ENCODE results near the gene LCN9. TPM values are rescaled to one million over a fixed set of nuclear protein-coding genes. Genes with fewer than 3 reads are reported as not detected.

Gene LCN9
- polyA plus RNA-seq, 4 donors: not detected

DNA sequence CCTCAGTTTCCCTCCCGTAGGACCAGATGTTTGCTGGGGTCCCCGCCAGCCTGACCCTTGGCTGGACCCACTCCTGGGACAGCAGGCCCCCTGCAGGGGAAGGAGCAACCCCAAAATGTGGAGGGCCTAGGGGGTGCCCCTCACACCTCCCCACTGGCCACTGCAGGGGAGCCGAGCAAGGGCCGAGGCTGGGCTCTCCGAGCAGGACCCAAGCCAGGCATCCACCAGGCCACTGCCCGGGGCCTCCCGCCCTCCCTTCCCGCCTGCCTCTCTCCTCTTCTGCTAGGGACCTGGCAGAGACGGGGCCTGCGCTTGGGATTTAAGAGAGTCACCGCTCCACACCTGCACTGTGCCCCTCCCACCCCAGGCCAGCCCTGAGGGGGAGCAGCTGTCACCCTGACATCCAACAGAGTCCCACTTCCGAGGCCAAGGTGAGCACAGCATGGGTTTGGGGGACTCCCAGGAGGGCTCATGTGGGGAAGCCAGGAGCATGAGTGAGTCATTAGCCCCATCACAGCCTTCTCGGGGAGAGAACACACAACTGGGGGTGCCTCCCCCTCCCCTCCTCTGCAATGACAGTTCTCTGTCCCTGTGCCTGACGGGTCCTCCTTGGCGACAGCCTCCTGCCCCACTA is 20.4 kb downstream of the LCN9 start:
- Histone ChIP-seq H3K4me1 (ENCODE audit: control insufficient read depth in 3 of 3, insufficient read depth in 2 of 3, low read depth in 1 of 3, low read length in 2 of 3) (no peaks in the 10 kb centered on the region), H3K27me3 (ENCODE audit: control insufficient read depth in 3 of 3, insufficient read depth in 3 of 3, low read length in 3 of 3) (no peaks in the 10 kb centered on the region), H3K36me3 (ENCODE audit: control insufficient read depth in 3 of 3, insufficient read depth in 2 of 3, low read depth in 1 of 3, low read length in 3 of 3) (no peaks in the 10 kb centered on the region), H3K27ac (ENCODE audit: low read depth in 1 of 3, low read length in 2 of 3) (no peak overlapping the region), H3K4me3 (ENCODE audit: low read depth in 1 of 3, low read length in 3 of 3) (no peak overlapping the region), H3K9me3 (ENCODE audit: control insufficient read depth in 2 of 2, insufficient read depth in 1 of 2, low read depth in 1 of 2, low read length in 1 of 2) (no peaks in the 10 kb centered on the region)
- WGBS, 3 donors: 68 to 74% (median 71%) methylated on average over 15 of the region's 15 CpGs
- no peak for FAIRE-seq
- DNase-seq: no peak

- no peaks in the 10 kb centered on the region for H3K36me3 ChIP-seq (ENCODE audit: control insufficient read depth in 3 of 3, insufficient read depth in 2 of 3, low read depth in 1 of 3, low read length in 3 of 3)
- no peaks in the 10 kb centered on the region for H3K9me3 ChIP-seq (ENCODE audit: control insufficient read depth in 2 of 2, insufficient read depth in 1 of 2, low read depth in 1 of 2, low read length in 1 of 2)
- no peak for FAIRE-seq
- H3K27me3 ChIP-seq (ENCODE audit: control insufficient read depth in 3 of 3, insufficient read depth in 3 of 3, low read length in 3 of 3): no peaks in the 10 kb centered on the region
- H3K4me1 ChIP-seq (ENCODE audit: control insufficient read depth in 3 of 3, insufficient read depth in 2 of 3, low read depth in 1 of 3, low read length in 2 of 3): no peaks in the 10 kb centered on the region
- no peak overlapping the region for H3K27ac ChIP-seq (ENCODE audit: low read depth in 1 of 3, low read length in 2 of 3)
- no peak overlapping the region for H3K4me3 ChIP-seq (ENCODE audit: low read depth in 1 of 3, low read length in 3 of 3)
- DNase-seq: no peak
- 67 to 79% (median 70%) methylated on average over 17 of the region's 17 CpGs for WGBS, 3 donors
These were observed 21.6 kb downstream of the LCN9 start for GRCh38 chr9:135684691-135685090.

DNA sequence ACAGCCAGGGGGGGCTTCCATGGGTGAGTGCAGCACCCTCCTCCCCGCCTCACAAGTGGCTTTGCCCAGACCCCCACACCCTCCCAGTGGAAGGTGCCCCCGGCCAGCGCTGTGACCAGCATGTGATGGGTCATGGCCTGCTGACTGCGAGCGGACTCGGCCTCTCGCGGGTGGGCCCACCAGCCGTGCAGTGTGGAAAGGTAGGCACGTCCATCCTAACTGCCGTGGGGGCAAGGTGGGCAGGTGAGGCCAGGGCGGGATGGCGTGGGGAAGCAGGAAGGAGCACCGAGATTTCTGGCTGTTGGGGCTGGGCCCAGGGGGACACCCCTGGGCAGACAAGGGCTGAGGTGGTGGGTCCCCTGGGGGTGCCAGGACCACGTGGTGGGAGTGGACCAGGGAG is 24.1 kb downstream of the LCN9 start:
- no peak for DNase-seq
- WGBS, 3 donors: 80 to 87% (median 84%) methylated on average over 15 of the region's 15 CpGs
- Histone ChIP-seq H3K4me3 (ENCODE audit: low read depth in 1 of 3, low read length in 3 of 3) (no peak overlapping the region), H3K27me3 (ENCODE audit: control insufficient read depth in 3 of 3, insufficient read depth in 3 of 3, low read length in 3 of 3) (no peaks in the 10 kb centered on the region), H3K4me1 (ENCODE audit: control insufficient read depth in 3 of 3, insufficient read depth in 2 of 3, low read depth in 1 of 3, low read length in 2 of 3) (no peaks in the 10 kb centered on the region), H3K36me3 (ENCODE audit: control insufficient read depth in 3 of 3, insufficient read depth in 2 of 3, low read depth in 1 of 3, low read length in 3 of 3) (no peaks in the 10 kb centered on the region), H3K27ac (ENCODE audit: low read depth in 1 of 3, low read length in 2 of 3) (no peak overlapping the region), H3K9me3 (ENCODE audit: control insufficient read depth in 2 of 2, insufficient read depth in 1 of 2, low read depth in 1 of 2, low read length in 1 of 2) (no peaks in the 10 kb centered on the region)
- no peak for FAIRE-seq

GRCh38 chr9:135689011-135689410 is 25.9 kb downstream of the LCN9 start:
- H3K36me3 ChIP-seq (ENCODE audit: control insufficient read depth in 3 of 3, insufficient read depth in 2 of 3, low read depth in 1 of 3, low read length in 3 of 3): no peaks in the 10 kb centered on the region
- WGBS, 3 donors: 78 to 82% (median 79%) methylated on average over 10 of the region's 10 CpGs
- FAIRE-seq: no peak
- H3K9me3 ChIP-seq (ENCODE audit: control insufficient read depth in 2 of 2, insufficient read depth in 1 of 2, low read depth in 1 of 2, low read length in 1 of 2): no peaks in the 10 kb centered on the region
- no peaks in the 10 kb centered on the region for H3K4me1 ChIP-seq (ENCODE audit: control insufficient read depth in 3 of 3, insufficient read depth in 2 of 3, low read depth in 1 of 3, low read length in 2 of 3)
- no peak overlapping the region for H3K27ac ChIP-seq (ENCODE audit: low read depth in 1 of 3, low read length in 2 of 3)
- H3K27me3 ChIP-seq (ENCODE audit: control insufficient read depth in 3 of 3, insufficient read depth in 3 of 3, low read length in 3 of 3): no peaks in the 10 kb centered on the region
- no peak overlapping the region for H3K4me3 ChIP-seq (ENCODE audit: low read depth in 1 of 3, low read length in 3 of 3)
- DNase-seq: no peak

DNA sequence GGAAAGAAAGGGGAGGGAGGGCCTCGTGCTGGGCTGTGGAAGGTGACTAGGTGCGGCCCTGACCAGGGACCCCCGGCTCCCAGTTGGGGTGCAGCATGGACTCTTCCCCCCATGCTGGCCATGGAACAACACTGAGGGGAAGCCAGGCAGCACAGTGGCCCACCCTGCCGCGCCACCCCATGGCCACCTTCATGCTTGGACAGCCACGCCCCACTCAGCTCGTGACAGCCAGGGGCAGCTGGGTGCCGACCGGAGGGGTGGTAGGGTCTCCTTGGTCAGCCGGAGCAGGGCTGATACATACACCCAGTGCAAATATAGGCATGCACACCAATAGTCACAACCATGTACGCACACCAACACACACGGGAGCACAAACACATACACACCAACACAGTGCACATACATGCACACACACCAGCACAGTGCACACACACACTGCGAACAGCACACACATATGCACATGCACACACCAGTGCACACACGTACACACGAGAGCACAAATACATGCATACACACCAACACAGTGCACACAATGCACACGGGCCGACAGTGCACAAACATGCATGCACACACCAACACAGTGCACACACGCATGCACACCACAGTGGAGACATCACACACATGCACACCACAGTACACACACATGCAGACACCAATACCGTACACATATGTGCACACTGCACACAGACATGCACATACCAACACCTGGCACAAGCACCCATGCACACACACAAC is 27.9 kb downstream of the LCN9 start:
- Histone ChIP-seq H3K4me3 (ENCODE audit: low read depth in 1 of 3, low read length in 3 of 3) (no peak overlapping the region), H3K9me3 (ENCODE audit: control insufficient read depth in 2 of 2, insufficient read depth in 1 of 2, low read depth in 1 of 2, low read length in 1 of 2) (no peaks in the 10 kb centered on the region), H3K27ac (ENCODE audit: low read depth in 1 of 3, low read length in 2 of 3) (no peak overlapping the region), H3K36me3 (ENCODE audit: control insufficient read depth in 3 of 3, insufficient read depth in 2 of 3, low read depth in 1 of 3, low read length in 3 of 3) (no peaks in the 10 kb centered on the region), H3K27me3 (ENCODE audit: control insufficient read depth in 3 of 3, insufficient read depth in 3 of 3, low read length in 3 of 3) (no peaks in the 10 kb centered on the region), H3K4me1 (ENCODE audit: control insufficient read depth in 3 of 3, insufficient read depth in 2 of 3, low read depth in 1 of 3, low read length in 2 of 3) (no peaks in the 10 kb centered on the region)
- 83 to 90% (median 86%) methylated on average over 19 of the region's 19 CpGs for WGBS, 3 donors
- FAIRE-seq (no peak), DNase-seq (no peak)

GRCh38 chr9:135692410-135692809 is 29.3 kb downstream of the LCN9 start:
- H3K4me1 ChIP-seq (ENCODE audit: control insufficient read depth in 3 of 3, insufficient read depth in 2 of 3, low read depth in 1 of 3, low read length in 2 of 3): no peaks in the 10 kb centered on the region
- no peaks in the 10 kb centered on the region for H3K36me3 ChIP-seq (ENCODE audit: control insufficient read depth in 3 of 3, insufficient read depth in 2 of 3, low read depth in 1 of 3, low read length in 3 of 3)
- WGBS, 3 donors: 69 to 81% (median 80%) methylated on average over 11 of the region's 11 CpGs
- no peaks in the 10 kb centered on the region for H3K27me3 ChIP-seq (ENCODE audit: control insufficient read depth in 3 of 3, insufficient read depth in 3 of 3, low read length in 3 of 3)
- H3K4me3 ChIP-seq (ENCODE audit: low read depth in 1 of 3, low read length in 3 of 3): no peak overlapping the region
- no peak overlapping the region for H3K27ac ChIP-seq (ENCODE audit: low read depth in 1 of 3, low read length in 2 of 3)
- DNase-seq (no peak), FAIRE-seq (no peak)
- H3K9me3 ChIP-seq (ENCODE audit: control insufficient read depth in 2 of 2, insufficient read depth in 1 of 2, low read depth in 1 of 2, low read length in 1 of 2): no peaks in the 10 kb centered on the region

- no peak overlapping the region for H3K27ac ChIP-seq (ENCODE audit: low read depth in 1 of 3, low read length in 2 of 3)
- 66 to 74% (median 72%) methylated on average over 16 of the region's 16 CpGs for WGBS, 3 donors
- no peaks in the 10 kb centered on the region for H3K4me1 ChIP-seq (ENCODE audit: control insufficient read depth in 3 of 3, insufficient read depth in 2 of 3, low read depth in 1 of 3, low read length in 2 of 3)
- no peak overlapping the region for H3K4me3 ChIP-seq (ENCODE audit: low read depth in 1 of 3, low read length in 3 of 3)
- DNase-seq: no peak
- FAIRE-seq: no peak
- no peaks in the 10 kb centered on the region for H3K27me3 ChIP-seq (ENCODE audit: control insufficient read depth in 3 of 3, insufficient read depth in 3 of 3, low read length in 3 of 3)
- no peaks in the 10 kb centered on the region for H3K36me3 ChIP-seq (ENCODE audit: control insufficient read depth in 3 of 3, insufficient read depth in 2 of 3, low read depth in 1 of 3, low read length in 3 of 3)
- H3K9me3 ChIP-seq (ENCODE audit: control insufficient read depth in 2 of 2, insufficient read depth in 1 of 2, low read depth in 1 of 2, low read length in 1 of 2): no peaks in the 10 kb centered on the region
These were observed 30.2 kb downstream of the LCN9 start for GRCh38 chr9:135693265-135693664.

DNA sequence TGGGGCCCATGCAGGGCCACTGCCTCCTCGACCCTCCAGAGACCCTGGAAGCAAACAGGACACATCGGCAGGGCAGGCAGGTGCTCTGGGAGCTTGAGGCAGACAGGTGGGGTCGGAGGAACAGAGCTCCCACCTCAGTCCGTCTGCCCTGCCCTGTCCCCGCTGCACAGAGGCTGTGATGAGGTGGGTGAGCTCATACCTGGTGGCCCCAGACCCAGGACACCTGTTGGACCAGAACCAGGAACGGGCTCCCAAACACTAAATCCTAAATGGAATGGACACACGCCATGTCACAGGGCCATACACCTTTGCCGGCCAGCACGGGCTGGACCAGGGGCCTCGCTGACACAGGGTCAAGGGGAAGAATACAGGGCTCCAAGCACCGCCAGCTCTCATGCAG is 30.7 kb downstream of the LCN9 start:
- DNase-seq: no peak
- FAIRE-seq: no peak
- no peaks in the 10 kb centered on the region for H3K36me3 ChIP-seq (ENCODE audit: control insufficient read depth in 3 of 3, insufficient read depth in 2 of 3, low read depth in 1 of 3, low read length in 3 of 3)
- no peaks in the 10 kb centered on the region for H3K9me3 ChIP-seq (ENCODE audit: control insufficient read depth in 2 of 2, insufficient read depth in 1 of 2, low read depth in 1 of 2, low read length in 1 of 2)
- no peaks in the 10 kb centered on the region for H3K4me1 ChIP-seq (ENCODE audit: control insufficient read depth in 3 of 3, insufficient read depth in 2 of 3, low read depth in 1 of 3, low read length in 2 of 3)
- H3K27me3 ChIP-seq (ENCODE audit: control insufficient read depth in 3 of 3, insufficient read depth in 3 of 3, low read length in 3 of 3): no peaks in the 10 kb centered on the region
- 67 to 83% (median 71%) methylated on average over 11 of the region's 11 CpGs for WGBS, 3 donors
- no peak overlapping the region for H3K4me3 ChIP-seq (ENCODE audit: low read depth in 1 of 3, low read length in 3 of 3)
- H3K27ac ChIP-seq (ENCODE audit: low read depth in 1 of 3, low read length in 2 of 3): no peak overlapping the region

DNA sequence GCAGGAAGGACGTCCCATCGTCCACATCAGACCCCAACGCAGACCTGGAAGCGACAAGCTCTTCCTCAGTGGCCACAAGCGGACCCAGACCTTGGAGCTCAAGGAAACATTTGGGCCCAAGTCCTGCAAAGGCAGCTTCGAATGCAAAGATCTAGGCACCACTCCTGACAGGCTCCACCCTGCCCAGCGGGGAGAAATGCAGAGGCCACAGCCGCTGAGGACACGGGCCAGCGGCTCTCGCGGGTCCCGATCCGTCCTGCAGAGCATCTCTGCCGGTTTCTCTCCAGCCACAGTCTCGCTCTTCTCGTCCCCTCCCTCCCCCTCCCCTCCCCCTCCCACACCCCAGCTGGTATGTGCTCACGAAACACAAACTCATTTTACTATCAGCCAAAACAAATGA is 31.3 kb downstream of the LCN9 start:
- DNase-seq (no peak), FAIRE-seq (no peak)
- Histone ChIP-seq H3K27ac (ENCODE audit: low read depth in 1 of 3, low read length in 2 of 3) (no peak overlapping the region), H3K36me3 (ENCODE audit: control insufficient read depth in 3 of 3, insufficient read depth in 2 of 3, low read depth in 1 of 3, low read length in 3 of 3) (no peaks in the 10 kb centered on the region), H3K9me3 (ENCODE audit: control insufficient read depth in 2 of 2, insufficient read depth in 1 of 2, low read depth in 1 of 2, low read length in 1 of 2) (no peaks in the 10 kb centered on the region), H3K4me3 (ENCODE audit: low read depth in 1 of 3, low read length in 3 of 3) (no peak overlapping the region), H3K4me1 (ENCODE audit: control insufficient read depth in 3 of 3, insufficient read depth in 2 of 3, low read depth in 1 of 3, low read length in 2 of 3) (no peaks in the 10 kb centered on the region), H3K27me3 (ENCODE audit: control insufficient read depth in 3 of 3, insufficient read depth in 3 of 3, low read length in 3 of 3) (no peaks in the 10 kb centered on the region)
- 50 to 56% (median 54%) methylated on average over 18 of the region's 18 CpGs for WGBS, 3 donors
